ENCODE data around the gene MTMR1. TPM values are rescaled to one million over a fixed set of nuclear protein-coding genes. Genes with fewer than 3 reads are reported as not detected.
A peak's percentile ranks its signal among the peaks of the same experiment; 100 is the strongest.

The MTMR1 gene
- total RNA-seq, 6 experiments from 2014 or later = 9.0 to 20.6 (median 20.2) TPM

- H3K4me3 Mint-ChIP-seq = no peak overlapping the region
- no peaks in the 10 kb centered on the region for H3K9me3 Mint-ChIP-seq
- H3K36me3 Mint-ChIP-seq (ENCODE audit: low read depth) = peaks cover 5% of the 10 kb centered on the region; the same call in 1 of the 2 replicates
- no peak for TF ChIP-seq CTCF (IDR thresholded peaks at IDR 0.05)
- peak; percentile 0 for DNase-seq
- H3K27ac Mint-ChIP-seq = peak overlapping the region; percentile 34
- peaks cover 7% of the 10 kb centered on the region for H3K4me1 Mint-ChIP-seq (ENCODE audit: low read depth)
- H3K27me3 Mint-ChIP-seq (ENCODE audit: insufficient read depth) = no peaks in the 10 kb centered on the region
Observed at GRCh38 chrX:150649096-150649870, 43.9 kb upstream of the MTMR1 start.

- H3K9me3 Mint-ChIP-seq = no peaks in the 10 kb centered on the region
- no peak overlapping the region for H3K4me3 Mint-ChIP-seq
- DNase-seq = no peak
- peaks cover 7% of the 10 kb centered on the region for H3K4me1 Mint-ChIP-seq (ENCODE audit: low read depth)
- H3K27me3 Mint-ChIP-seq (ENCODE audit: insufficient read depth) = no peaks in the 10 kb centered on the region
- H3K36me3 Mint-ChIP-seq (ENCODE audit: low read depth) = peaks cover 5% of the 10 kb centered on the region; the same call in 1 of the 2 replicates
- H3K27ac Mint-ChIP-seq = no peak overlapping the region
- TF ChIP-seq CTCF (IDR thresholded peaks at IDR 0.05) = no peak
Observed at GRCh38 chrX:150651906-150652305, 41.3 kb upstream of the MTMR1 start.

GRCh38 chrX:150655788-150656187, 37.4 kb upstream of the MTMR1 start:
- no peak for DNase-seq
- Mint-ChIP-seq H3K9me3 (no peaks in the 10 kb centered on the region), H3K36me3 (ENCODE audit: low read depth) (peaks cover 5% of the 10 kb centered on the region; the same call in 1 of the 2 replicates), H3K4me1 (ENCODE audit: low read depth) (no peaks in the 10 kb centered on the region), H3K27ac (no peak overlapping the region), H3K4me3 (no peak overlapping the region), H3K27me3 (ENCODE audit: insufficient read depth) (no peaks in the 10 kb centered on the region)
- TF ChIP-seq CTCF (IDR thresholded peaks at IDR 0.05) = no peak

GRCh38 chrX:150663073-150663472, 30.1 kb upstream of the MTMR1 start:
- H3K9me3 Mint-ChIP-seq = no peaks in the 10 kb centered on the region
- peaks cover 17% of the 10 kb centered on the region; the same call in 1 of the 2 replicates for H3K36me3 Mint-ChIP-seq (ENCODE audit: low read depth)
- H3K4me1 Mint-ChIP-seq (ENCODE audit: low read depth) = no peaks in the 10 kb centered on the region; the same call in 1 of the 2 replicates
- TF ChIP-seq CTCF (IDR thresholded peaks at IDR 0.05) = no peak
- no peak overlapping the region for H3K27ac Mint-ChIP-seq
- DNase-seq = no peak
- H3K4me3 Mint-ChIP-seq = no peak overlapping the region
- no peaks in the 10 kb centered on the region for H3K27me3 Mint-ChIP-seq (ENCODE audit: insufficient read depth)

GRCh38 chrX:150664290-150664689, 28.9 kb upstream of the MTMR1 start:
- Mint-ChIP-seq H3K4me1 (ENCODE audit: low read depth) (no peaks in the 10 kb centered on the region; the same call in 1 of the 2 replicates), H3K36me3 (ENCODE audit: low read depth) (peaks cover 17% of the 10 kb centered on the region; the same call in 1 of the 2 replicates), H3K27me3 (ENCODE audit: insufficient read depth) (no peaks in the 10 kb centered on the region), H3K27ac (no peak overlapping the region), H3K4me3 (no peak overlapping the region), H3K9me3 (no peaks in the 10 kb centered on the region)
- TF ChIP-seq CTCF (IDR thresholded peaks at IDR 0.05) = no peak
- no peak for DNase-seq

Data from HFFc6 (cell line).